IMR-90 (cell line): ENCODE measurements around the gene CST2. TPM values are rescaled to one million over a fixed set of nuclear protein-coding genes. Genes with fewer than 3 reads are reported as not detected.

Experiments
- ATAC-seq: fragments of 200-7000 bp; cut with Tn5 transposase; 2 replicates; pipeline ENCODE4 v1.9.1; 2020; ENCODE audit warnings: low read depth, mild to moderate bottlenecking, moderate library complexity
- BruUV-seq: library from RNA; stranded (reverse); fragments of 400-500 nt; replicated peaks from 2 replicates; lab custom pipeline; 2021; lab: Mats Ljungman, UMichigan
- CTCF ChIA-PET: fragments of 300-600 bp; formaldehyde crosslinking; extraction: SDS; loops from one replicate; lab custom pipeline; 2021; ENCODE audit warnings: antibody characterized with exemption; lab: Yijun Ruan, JAX
- POLR2A ChIA-PET: fragments of 300-600 bp; sonication (Branson Sonifier 250); formaldehyde crosslinking; loops from one replicate; lab custom pipeline; 2022; ENCODE audit warnings: antibody characterized with exemption; ENCODE audit not compliant: unreplicated experiment; lab: Charles Lee
- DNase-seq: peaks from one replicate; pipeline ENCODE4 v3.0.0; 2013
- H2AFZ ChIP-seq: replicated peaks from 2 replicates; pipeline ENCODE3; 2013; ENCODE audit warnings: low read length, mild to moderate bottlenecking; ENCODE audit not compliant: poor library complexity
- H2AK5ac ChIP-seq: 2 replicates; pipeline ENCODE4 v1.6.1; 2013; ENCODE audit warnings: low read depth, low read length, inconsistent platforms
- H2AK9ac ChIP-seq: replicated peaks from 2 replicates; pipeline ENCODE3; 2013; ENCODE audit warnings: mild to moderate bottlenecking, low read depth, low read length, moderate library complexity; ENCODE audit not compliant: poor library complexity
- H2BK120ac ChIP-seq: 2 replicates; pipeline ENCODE4 v1.6.1; 2013; ENCODE audit warnings: low read depth, low read length, inconsistent platforms
- H2BK15ac ChIP-seq: 3 replicates; pipeline ENCODE4 v1.6.1; 2013; ENCODE audit warnings: low read depth, low read length, inconsistent platforms
- H2BK20ac ChIP-seq: 2 replicates; pipeline ENCODE4 v1.6.1; 2013; ENCODE audit warnings: low read depth, mild to moderate bottlenecking, inconsistent platforms, low read length, moderate library complexity
- H2BK5ac ChIP-seq: 2 replicates; pipeline ENCODE4 v1.6.1; 2013; ENCODE audit warnings: mild to moderate bottlenecking, low read depth, low read length, inconsistent platforms; ENCODE audit not compliant: poor library complexity, severe bottlenecking
- H3K14ac ChIP-seq: replicated peaks from 2 replicates; pipeline ENCODE4 v1.6.1; 2013; ENCODE audit warnings: low read depth, low read length, inconsistent platforms
- H3K18ac ChIP-seq: 2 replicates; pipeline ENCODE4 v1.6.1; 2013; ENCODE audit warnings: low read depth, low read length, control low read depth
- H3K23ac ChIP-seq: 2 replicates; pipeline ENCODE4 v1.6.1; 2013; ENCODE audit warnings: low read depth, low read length, inconsistent platforms
- H3K27ac ChIP-seq: 2 replicates; pipeline ENCODE4 v1.5.1; 2013; ENCODE audit warnings: mild to moderate bottlenecking, control low read depth, low read length; ENCODE audit not compliant: insufficient read depth
- H3K27me3 ChIP-seq: 2 replicates; pipeline ENCODE4 v1.6.1; 2013; ENCODE audit warnings: low read length; ENCODE audit not compliant: control insufficient read depth, insufficient read depth
- H3K36me3 ChIP-seq: 2 replicates; pipeline ENCODE4 v1.6.1; 2013; ENCODE audit warnings: low read length, mixed read lengths; ENCODE audit not compliant: control insufficient read depth, insufficient read depth
- H3K4ac ChIP-seq: 2 replicates; pipeline ENCODE4 v1.6.1; 2013; ENCODE audit warnings: low read depth, low read length, inconsistent platforms
- H3K4me1 ChIP-seq: 2 replicates; pipeline ENCODE4 v1.6.1; 2013; ENCODE audit warnings: low read length, mixed read lengths; ENCODE audit not compliant: control insufficient read depth, insufficient read depth
- H3K4me2 ChIP-seq: 2 replicates; pipeline ENCODE4 v1.6.1; 2013; ENCODE audit warnings: low read depth, mild to moderate bottlenecking, control low read depth, low read length, moderate library complexity
- H3K4me3 ChIP-seq: 2 replicates; pipeline ENCODE4 v1.5.1; 2013; ENCODE audit warnings: low read depth, mild to moderate bottlenecking, control low read depth, low read length, moderate library complexity; ENCODE audit not compliant: insufficient read depth
- H3K56ac ChIP-seq: 2 replicates; pipeline ENCODE4 v1.6.1; 2013; ENCODE audit warnings: low read length, inconsistent platforms; ENCODE audit not compliant: insufficient read depth; ENCODE audit errors: extremely low read depth
- H3K79me1 ChIP-seq, 2 experiments: 2 replicates each; pipeline ENCODE4 v1.6.1; 2013; ENCODE audit warnings: low read length in 2 of 2, inconsistent platforms in 1 of 2, low read depth in 1 of 2
- H3K9ac ChIP-seq: 2 replicates; pipeline ENCODE4 v1.6.1; 2013; ENCODE audit warnings: low read depth, low read length, control low read depth
- H3K9me1 ChIP-seq: 2 replicates; pipeline ENCODE4 v1.6.1; 2013; ENCODE audit warnings: low read length, inconsistent platforms; ENCODE audit not compliant: insufficient read depth
- H3K9me3 ChIP-seq: 2 replicates; pipeline ENCODE4 v1.6.1; 2013; ENCODE audit warnings: low read length; ENCODE audit not compliant: control insufficient read depth, insufficient read depth
- H4K20me1 ChIP-seq: 2 replicates; pipeline ENCODE4 v1.6.1; 2013; ENCODE audit warnings: low read length, inconsistent platforms; ENCODE audit not compliant: insufficient read depth
- H4K5ac ChIP-seq: 2 replicates; pipeline ENCODE4 v1.6.1; 2013; ENCODE audit warnings: mild to moderate bottlenecking, low read depth, low read length, control low read depth
- H4K8ac ChIP-seq, 2 experiments: 2 replicates each; pipeline ENCODE4 v1.6.1; 2013; ENCODE audit warnings: low read depth in 2 of 2, low read length in 2 of 2, control low read depth in 1 of 2, inconsistent platforms in 1 of 2
- H4K91ac ChIP-seq: 2 replicates; pipeline ENCODE4 v1.6.1; 2013; ENCODE audit warnings: low read depth, low read length, inconsistent platforms; ENCODE audit not compliant: insufficient read depth
- CHD1 ChIP-seq: IDR thresholded peaks from 2 replicates; pipeline ENCODE4 v1.6.1; 2012; ENCODE audit warnings: low read depth, low read length, improper control_type of control experiment
- WGBS, 2 experiments: methylation state at CpG; one replicate each; pipeline versions ENCODE4 v1.1.5 to v1.1.7; 2013; ENCODE audit warnings: missing lambda C conversion rate in 2 of 2; ENCODE audit not compliant: insufficient read length in 1 of 2; ENCODE audit errors: extremely low coverage in 2 of 2; 5-methylcytosine and 5-hydroxymethylcytosine counted together
- dilution Hi-C: fragments of 300-500 bp; cut with HindIII; formaldehyde crosslinking; loops from one replicate; pipeline ENCODE4 v1.14.3; 2018; ENCODE audit warnings: low sequenced_read_pairs; ENCODE audit not compliant: unreplicated experiment
- in situ Hi-C: fragments of 300-500 bp; cut with MboI; formaldehyde crosslinking; loops from 3 replicates; pipeline ENCODE4 v1.14.3; 2019; ENCODE audit warnings: low sequenced_read_pairs, inconsistent platforms, mixed read lengths
- intact Hi-C: fragments of 100-400 bp; cut with micrococcal nuclease; formaldehyde crosslinking; loops from 2 replicates; pipeline ENCODE4 v1.10.0; 2022
- polyA plus RNA-seq, 3 experiments: library from polyadenylated mRNA; depleted of rRNA; stranded (reverse); fragments of >200 nt; gene quantifications; 2 replicates each; pipeline ENCODE4 v1.2.3, GENCODE V29; 2012; ENCODE audit warnings: low replicate concordance in 1 of 3
- total RNA-seq: library from RNA; depleted of rRNA; stranded (reverse); fragments of >200 nt; gene quantifications from 2 replicates; pipeline ENCODE4 v1.2.3, GENCODE V29; 2012

CST2 gene
- total and polyA plus RNA-seq, 2 of the 4 experiments (the other 2 are of a cell fraction): not detected

DNA sequence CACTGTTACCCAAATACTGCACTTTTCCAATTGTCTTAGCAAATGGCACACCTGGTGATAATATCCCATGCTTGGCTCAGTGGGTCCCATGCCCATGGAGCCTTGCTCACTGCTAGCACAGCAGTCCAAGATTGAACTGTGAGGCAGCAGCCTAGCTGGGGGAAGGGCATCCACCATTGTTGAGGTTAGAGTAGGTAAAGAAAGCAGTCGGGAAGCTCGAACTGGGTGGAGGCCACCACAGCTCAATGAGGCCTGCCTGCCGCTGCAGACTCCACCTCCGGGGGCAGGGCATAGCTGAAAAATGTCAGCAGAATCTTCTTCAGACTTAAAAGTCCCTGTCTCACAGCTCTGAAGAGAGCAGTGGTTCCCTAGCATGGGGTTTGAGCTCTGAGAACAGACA lies 9.2 kb upstream of the CST2 start:
- H3K18ac ChIP-seq: no peak overlapping the region
- ATAC-seq (no peak), DNase-seq (no peak)
- H2AFZ ChIP-seq: no peak overlapping the region
- no peak overlapping the region for H4K5ac ChIP-seq
- H3K36me3 ChIP-seq: no peaks in the 10 kb centered on the region
- peaks cover 2% of the 10 kb centered on the region; the same call in 1 of the 2 replicates for H3K4me1 ChIP-seq
- H4K20me1 ChIP-seq: no peaks in the 10 kb centered on the region
- in situ Hi-C loops (no loop called here), intact Hi-C loops (no loop called here), dilution Hi-C loops (no loop called here)
- ChIA-PET CTCF (no interaction called here), POLR2A (no interaction called here)
- no peak overlapping the region for H3K4ac ChIP-seq
- no peak overlapping the region for H3K4me2 ChIP-seq
- H3K9ac ChIP-seq: no peak overlapping the region
- no peak overlapping the region for H2BK5ac ChIP-seq
- H3K4me3 ChIP-seq: no peak overlapping the region
- H2BK15ac ChIP-seq: no peak overlapping the region
- no peaks in the 10 kb centered on the region for H3K27me3 ChIP-seq
- H3K9me1 ChIP-seq: no peaks in the 10 kb centered on the region
- no peak overlapping the region for H2AK5ac ChIP-seq
- H4K8ac ChIP-seq: no peak overlapping the region
- H3K23ac ChIP-seq: no peak overlapping the region
- no peak overlapping the region for H2BK120ac ChIP-seq
- no peak overlapping the region for H3K14ac ChIP-seq
- no peaks in the 10 kb centered on the region for H3K9me3 ChIP-seq
- no peak overlapping the region for H2AK9ac ChIP-seq
- no peak overlapping the region for H3K27ac ChIP-seq
- no peaks in the 10 kb centered on the region for H3K79me1 ChIP-seq
- BruUV-seq: no TSS peak
- TF ChIP-seq CHD1: no peak
- H3K56ac ChIP-seq: no peak overlapping the region
- no peak overlapping the region for H4K91ac ChIP-seq
- WGBS, 2 experiments: 71% methylated on average over 2 of the region's 4 CpGs; no CpG with 5 or more reads in 1 of the 2 experiments
- H2BK20ac ChIP-seq: no peak overlapping the region
